GM20000 (cell line): ENCODE measurements around the gene TNFRSF4.

Experiments
- DNase-seq: peaks from one replicate; pipeline ENCODE4 v3.0.0; 2012; ENCODE audit warnings: low spot score
- TF ChIP-seq, protein P1 (sequence below): IDR thresholded peaks from 2 replicates; pipeline ENCODE4 v1.5.1; 2012; ENCODE audit warnings: mild to moderate bottlenecking, control low read depth; ENCODE audit errors: extremely low read depth, missing control alignments

TNFRSF4 gene

DNA sequence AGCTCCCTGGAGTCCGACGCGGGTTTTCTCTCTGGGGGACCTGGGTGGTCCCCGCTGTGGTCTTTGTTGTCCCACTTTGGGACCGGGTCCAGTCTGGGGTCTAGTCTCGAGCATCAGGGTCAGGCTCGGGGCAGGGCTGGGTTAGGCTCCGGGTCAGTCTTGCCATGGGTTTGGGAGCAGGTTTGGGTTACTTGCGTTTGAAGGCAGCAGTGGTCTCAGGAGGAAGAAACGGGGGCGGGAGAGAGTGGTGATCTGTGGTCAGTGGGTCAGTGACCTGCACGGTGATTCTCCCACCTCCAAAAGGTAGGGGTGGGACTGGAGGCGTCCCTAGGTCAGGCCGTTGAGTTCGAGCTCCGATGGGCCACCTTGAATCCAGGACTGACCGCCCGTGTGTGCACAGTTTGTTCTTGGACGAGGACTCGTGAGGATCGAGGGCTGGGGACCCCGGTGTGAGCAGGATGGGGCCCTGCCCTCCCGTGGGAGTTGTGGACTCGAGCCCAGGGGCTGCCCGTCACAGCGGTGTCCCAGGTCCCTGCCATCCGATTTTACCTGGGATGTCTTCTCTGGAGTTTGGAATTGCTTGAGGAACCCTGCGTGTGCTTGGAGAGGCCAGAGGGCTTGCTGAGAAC, 20.3 kb upstream of the TNFRSF4 start:
- no peak for DNase-seq
- TF ChIP-seq, protein P1, sequence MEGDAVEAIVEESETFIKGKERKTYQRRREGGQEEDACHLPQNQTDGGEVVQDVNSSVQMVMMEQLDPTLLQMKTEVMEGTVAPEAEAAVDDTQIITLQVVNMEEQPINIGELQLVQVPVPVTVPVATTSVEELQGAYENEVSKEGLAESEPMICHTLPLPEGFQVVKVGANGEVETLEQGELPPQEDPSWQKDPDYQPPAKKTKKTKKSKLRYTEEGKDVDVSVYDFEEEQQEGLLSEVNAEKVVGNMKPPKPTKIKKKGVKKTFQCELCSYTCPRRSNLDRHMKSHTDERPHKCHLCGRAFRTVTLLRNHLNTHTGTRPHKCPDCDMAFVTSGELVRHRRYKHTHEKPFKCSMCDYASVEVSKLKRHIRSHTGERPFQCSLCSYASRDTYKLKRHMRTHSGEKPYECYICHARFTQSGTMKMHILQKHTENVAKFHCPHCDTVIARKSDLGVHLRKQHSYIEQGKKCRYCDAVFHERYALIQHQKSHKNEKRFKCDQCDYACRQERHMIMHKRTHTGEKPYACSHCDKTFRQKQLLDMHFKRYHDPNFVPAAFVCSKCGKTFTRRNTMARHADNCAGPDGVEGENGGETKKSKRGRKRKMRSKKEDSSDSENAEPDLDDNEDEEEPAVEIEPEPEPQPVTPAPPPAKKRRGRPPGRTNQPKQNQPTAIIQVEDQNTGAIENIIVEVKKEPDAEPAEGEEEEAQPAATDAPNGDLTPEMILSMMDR, result no peak

DNA sequence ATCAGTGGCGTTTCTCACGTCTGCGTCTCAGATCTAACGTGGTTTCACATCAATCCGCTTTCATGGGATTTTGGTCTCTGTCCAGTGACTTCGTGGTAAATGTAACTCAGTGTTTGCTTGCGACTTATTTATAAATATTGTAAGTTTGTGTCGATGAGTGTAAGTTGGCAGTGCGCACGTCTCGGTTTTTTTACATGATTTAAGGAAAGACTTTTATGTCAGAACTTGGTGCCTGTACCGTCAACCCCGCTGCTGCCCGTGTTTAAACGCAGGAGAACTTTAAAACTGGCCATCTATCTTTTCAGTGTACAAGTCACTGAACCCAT, 19.6 kb upstream of the TNFRSF4 start:
- no peak for DNase-seq
- TF ChIP-seq, protein P1, result no peak

DNA sequence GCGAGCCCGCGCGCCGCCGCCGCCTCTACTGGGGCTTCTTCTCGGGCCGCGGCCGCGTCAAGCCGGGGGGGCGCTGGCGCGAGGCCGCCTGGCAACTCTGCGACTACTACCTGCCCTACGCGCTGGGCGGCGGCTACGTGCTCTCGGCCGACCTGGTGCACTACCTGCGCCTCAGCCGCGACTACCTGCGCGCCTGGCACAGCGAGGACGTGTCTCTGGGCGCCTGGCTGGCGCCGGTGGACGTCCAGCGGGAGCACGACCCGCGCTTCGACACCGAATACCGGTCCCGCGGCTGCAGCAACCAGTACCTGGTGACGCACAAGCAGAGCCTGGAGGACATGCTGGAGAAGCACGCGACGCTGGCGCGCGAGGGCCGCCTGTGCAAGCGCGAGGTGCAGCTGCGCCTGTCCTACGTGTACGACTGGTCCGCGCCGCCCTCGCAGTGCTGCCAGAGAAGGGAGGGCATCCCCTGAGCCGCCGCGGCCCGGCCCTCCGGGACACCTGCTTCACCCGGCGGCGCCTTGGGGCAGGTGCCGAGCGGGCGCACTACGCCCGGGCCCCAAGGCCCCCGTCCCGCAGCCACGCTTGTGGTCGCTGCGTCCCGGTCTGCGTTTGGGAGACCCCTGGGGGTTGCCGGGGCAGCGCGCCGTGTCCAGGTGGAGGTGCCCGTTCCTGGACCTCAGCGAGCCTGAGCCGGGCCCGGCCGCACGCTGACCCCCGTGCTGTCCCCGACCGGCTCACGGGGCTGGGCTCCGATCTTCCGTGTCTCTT, 19.0 kb upstream of the TNFRSF4 start:
- DNase-seq, result no peak
- TF ChIP-seq, protein P1, result no peak

DNA sequence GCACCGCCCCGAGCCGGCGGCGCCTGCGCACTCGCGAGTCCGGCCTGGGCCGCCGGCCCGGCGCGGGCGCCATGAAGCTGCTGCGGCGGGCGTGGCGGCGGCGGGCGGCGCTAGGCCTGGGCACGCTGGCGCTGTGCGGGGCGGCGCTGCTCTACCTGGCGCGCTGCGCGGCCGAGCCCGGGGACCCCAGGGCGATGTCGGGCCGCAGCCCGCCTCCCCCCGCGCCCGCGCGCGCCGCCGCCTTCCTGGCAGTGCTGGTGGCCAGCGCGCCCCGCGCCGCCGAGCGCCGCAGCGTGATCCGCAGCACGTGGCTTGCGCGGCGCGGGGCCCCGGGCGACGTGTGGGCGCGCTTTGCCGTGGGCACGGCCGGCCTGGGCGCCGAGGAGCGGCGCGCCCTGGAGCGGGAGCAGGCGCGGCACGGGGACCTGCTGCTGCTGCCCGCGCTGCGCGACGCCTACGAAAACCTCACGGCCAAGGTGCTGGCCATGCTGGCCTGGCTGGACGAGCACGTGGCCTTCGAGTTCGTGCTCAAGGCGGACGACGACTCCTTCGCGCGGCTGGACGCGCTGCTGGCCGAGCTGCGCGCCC, 18.3 kb upstream of the TNFRSF4 start, which contains the start of gene B3GALT6:
B3GALT6 (plus strand) TSS at position 30 of the 588 bp plus-strand sequence; CDS start at position 72, 42 bp downstream.
- TF ChIP-seq, protein P1, result no peak
- no peak for DNase-seq

DNA sequence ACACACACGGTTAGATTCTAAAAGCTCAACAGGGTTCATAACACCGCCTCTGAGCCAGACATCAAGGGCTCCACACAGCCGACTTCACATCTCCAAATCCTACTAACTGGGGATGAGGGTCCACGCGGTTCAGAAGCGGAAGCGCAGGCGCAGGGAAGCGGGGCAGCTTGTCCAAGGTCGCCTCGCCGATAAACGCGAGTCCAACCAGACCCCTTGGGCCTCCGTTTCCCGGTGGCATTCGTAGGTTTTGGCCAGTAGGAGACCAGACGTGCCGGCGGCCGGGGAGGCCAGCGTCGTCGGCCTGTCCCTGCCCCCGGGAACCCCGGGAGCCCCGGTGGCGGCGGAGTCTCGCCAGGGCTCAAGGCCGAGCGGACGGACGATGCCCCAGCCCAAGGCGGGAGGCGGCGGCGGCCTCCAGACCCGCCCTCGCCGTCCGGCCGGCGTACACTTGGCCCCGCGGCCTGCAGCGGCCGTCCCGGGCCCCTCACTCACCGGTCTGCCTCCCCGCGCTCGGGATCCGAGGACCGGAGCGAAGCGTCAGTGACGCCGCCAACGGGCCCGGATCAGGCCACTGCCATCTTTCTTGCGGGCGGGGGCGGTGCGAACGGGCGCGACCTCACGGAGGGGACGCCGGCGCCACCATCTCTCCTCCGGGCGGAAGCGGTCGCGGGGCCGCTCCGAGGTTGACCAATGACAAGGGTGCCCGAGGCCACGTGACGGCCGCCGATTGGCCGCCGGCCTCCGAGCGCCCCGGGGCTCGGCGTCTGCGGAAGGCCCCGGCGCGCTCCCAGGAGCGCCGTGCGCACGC, 17.7 kb upstream of the TNFRSF4 start, which contains the start of gene SDF4:
SDF4 (minus strand) TSS at position 602 of the 808 bp plus-strand sequence. CDS start 3,229 bp downstream, outside the sequence.
- DNase-seq, result peak; percentile 100
- TF ChIP-seq, protein P1, result no peak

DNA sequence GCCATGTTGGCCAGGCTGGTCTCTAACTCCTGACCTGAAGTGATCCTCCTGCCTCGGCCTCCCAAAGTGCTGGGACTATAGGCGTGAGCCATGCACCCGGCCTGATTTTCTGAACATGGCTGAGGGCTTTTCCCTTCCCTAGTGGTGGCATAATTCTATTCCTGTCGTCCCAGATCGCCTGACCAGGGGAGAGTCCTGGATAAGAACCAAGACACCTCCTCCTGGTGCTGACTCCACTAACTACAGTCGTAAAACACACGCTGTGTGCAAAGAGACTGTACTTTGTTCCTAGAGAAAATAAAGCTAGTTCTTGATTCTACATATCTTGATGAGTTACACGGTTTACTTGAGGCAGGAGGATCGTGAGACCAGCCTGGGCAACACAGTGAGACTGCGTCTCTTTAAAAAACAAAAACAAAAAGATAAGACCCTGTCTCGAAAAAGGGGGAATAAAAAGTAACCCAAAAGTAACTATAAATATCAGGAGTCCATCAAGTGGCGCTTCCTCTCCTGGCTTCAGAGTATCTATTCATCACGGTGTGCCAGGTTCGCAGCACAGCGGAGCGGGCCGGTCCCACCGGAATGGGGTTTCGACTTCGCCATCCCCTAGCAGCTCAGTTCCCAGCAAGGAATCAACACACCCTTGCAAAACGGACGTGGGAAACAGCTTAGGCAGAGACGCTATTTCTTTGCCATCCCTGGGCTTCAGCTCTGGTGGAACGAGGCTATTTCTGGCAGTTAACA, 16.9 kb upstream of the TNFRSF4 start:
- TF ChIP-seq, protein P1, result no peak
- DNase-seq, result no peak
